Fibroblast of villous mesenchyme (primary cell): ENCODE measurements around the gene AFF1. TPM values are rescaled to one million over a fixed set of nuclear protein-coding genes. Genes with fewer than 3 reads are reported as not detected.

Source experiments
- DNase-seq: peaks from one replicate; pipeline ENCODE4 v3.0.0-alpha.2; 2010; ENCODE audit warnings: low read depth
- H3K4me3 ChIP-seq: 2 replicates; pipeline ENCODE4 v1.5.1; 2011; ENCODE audit warnings: low read depth, mild to moderate bottlenecking, low read length
- total RNA-seq: library from RNA; depleted of rRNA; stranded (reverse); fragments of >200 nt; gene quantifications from 2 replicates; pipeline ENCODE4 v1.2.3, GENCODE V29; 2012
- TF ChIP-seq, protein P1 (sequence below): IDR thresholded peaks from 2 replicates; pipeline ENCODE4 v1.5.1; 2012; ENCODE audit warnings: low read depth, mild to moderate bottlenecking, low read length; ENCODE audit not compliant: insufficient read depth

Gene AFF1
- total RNA-seq, 1 donor, result 34.1 TPM

DNA sequence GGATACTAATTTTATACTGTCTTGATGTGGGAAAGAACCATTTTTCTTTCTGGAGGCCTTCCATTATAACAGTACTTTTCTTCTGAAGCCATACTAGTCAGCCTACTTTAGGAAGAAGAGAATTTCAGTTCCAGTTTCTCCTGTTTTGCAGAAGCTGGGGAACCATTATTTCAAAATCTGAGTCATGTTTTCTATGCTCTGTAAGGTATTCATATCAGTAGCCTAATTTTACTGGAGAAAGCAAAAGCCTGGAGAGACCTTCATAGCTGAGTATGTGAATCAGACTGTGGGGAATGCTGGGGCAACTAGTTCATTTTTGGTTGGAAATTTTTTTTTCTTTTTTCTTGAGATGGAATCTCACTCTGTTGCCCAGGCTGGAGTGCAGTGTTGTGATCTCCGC lies 22.4 kb downstream of the AFF1 start:
- H3K4me3 ChIP-seq, result no peak overlapping the region
- TF ChIP-seq, protein P1, sequence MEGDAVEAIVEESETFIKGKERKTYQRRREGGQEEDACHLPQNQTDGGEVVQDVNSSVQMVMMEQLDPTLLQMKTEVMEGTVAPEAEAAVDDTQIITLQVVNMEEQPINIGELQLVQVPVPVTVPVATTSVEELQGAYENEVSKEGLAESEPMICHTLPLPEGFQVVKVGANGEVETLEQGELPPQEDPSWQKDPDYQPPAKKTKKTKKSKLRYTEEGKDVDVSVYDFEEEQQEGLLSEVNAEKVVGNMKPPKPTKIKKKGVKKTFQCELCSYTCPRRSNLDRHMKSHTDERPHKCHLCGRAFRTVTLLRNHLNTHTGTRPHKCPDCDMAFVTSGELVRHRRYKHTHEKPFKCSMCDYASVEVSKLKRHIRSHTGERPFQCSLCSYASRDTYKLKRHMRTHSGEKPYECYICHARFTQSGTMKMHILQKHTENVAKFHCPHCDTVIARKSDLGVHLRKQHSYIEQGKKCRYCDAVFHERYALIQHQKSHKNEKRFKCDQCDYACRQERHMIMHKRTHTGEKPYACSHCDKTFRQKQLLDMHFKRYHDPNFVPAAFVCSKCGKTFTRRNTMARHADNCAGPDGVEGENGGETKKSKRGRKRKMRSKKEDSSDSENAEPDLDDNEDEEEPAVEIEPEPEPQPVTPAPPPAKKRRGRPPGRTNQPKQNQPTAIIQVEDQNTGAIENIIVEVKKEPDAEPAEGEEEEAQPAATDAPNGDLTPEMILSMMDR, result no peak
- DNase-seq, result peak; percentile 48

GRCh38 chr4:86959588-86960500 lies 25.0 kb downstream of the AFF1 start:
- TF ChIP-seq, protein P1, result no peak
- H3K4me3 ChIP-seq, result no peak overlapping the region
- no peak for DNase-seq

DNA sequence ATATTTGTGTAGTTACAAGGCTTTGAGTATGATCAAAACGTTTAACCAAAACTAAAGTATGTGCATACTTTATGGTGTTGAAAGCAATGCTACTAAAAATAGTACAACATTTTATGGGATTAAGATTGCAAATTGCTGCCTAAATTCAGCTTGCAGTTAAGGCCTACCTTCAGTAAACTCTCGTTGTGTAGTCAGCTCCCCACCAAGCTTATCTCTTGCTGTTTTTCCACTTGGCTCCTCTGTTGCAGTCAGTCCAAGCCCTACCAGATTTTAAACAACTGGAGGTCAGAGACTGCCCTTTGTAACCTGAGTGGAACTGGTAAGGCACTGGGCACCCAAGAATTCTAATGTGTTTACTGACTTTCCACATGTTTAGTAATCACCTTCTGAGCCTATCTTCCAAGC lies 25.7 kb downstream of the AFF1 start:
- peak; percentile 72 for DNase-seq
- H3K4me3 ChIP-seq, result no peak overlapping the region
- TF ChIP-seq, protein P1, result no peak

DNA sequence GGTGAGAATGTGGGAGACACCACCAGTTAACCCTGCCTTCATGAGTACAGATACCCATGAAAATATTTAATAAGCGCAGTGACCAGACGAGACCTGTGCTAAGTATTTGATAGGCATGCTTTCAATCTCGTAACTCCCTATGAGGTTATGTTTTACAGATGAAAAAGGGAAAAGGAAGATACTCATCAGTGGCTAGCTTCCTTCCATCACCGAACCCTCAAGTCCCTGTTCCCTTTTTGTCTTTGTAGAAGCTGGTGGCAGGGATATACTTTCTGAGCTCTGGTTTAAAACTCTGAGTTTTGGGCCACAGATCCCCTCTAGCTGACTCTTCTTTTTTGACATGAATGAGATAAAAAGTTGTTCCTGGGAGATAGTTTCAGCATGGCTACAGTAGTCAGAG lies 26.3 kb downstream of the AFF1 start:
- no peak overlapping the region for H3K4me3 ChIP-seq
- no peak for DNase-seq
- TF ChIP-seq, protein P1, result no peak

DNA sequence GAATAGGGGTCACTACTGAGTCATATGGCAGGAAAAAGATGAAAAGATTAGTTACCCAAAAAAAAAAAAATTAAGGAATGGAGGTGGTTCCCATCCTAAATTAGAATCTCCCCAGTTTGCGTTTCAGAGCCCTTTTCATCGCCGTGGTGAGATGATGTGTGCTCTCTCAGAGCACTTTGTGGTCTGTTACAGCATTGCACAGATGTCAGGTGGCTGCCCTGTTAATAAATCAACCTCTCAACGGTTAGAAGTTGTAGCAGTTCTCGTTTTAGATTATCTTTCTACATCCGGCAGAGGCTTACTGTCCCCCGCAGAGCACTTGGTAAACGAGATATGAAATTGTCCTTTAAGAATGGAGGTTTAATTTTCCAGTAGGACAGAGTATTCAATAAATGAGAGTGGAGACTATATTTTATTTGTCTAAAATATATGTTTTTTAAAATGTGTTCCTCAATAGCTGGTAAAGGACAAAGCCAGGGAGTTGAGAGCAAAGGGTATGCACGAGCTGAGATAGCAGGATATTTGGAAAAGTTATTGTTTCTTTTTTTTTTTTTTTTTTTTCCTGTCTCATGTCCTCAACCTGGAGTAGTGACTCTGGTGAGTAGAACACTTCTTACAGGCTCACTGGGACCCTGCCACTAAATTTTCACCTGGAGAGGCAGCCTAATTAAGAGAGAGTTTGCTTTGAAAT lies 26.9 kb downstream of the AFF1 start:
- H3K4me3 ChIP-seq, result no peak overlapping the region
- peak; percentile 91 for DNase-seq
- TF ChIP-seq, protein P1, result no peak

GRCh38 chr4:86963697-86964096 lies 28.9 kb downstream of the AFF1 start:
- H3K4me3 ChIP-seq, result no peak overlapping the region

More at GRCh38 chr4:86963697-86964096, 28.9 kb downstream of the AFF1 start:
- TF ChIP-seq, protein P1, result no peak
- DNase-seq, result no peak
